GM23338 (cell line): ENCODE data around the gene MPPED1. TPM values are rescaled to one million over a fixed set of nuclear protein-coding genes. Genes with fewer than 3 reads are reported as not detected.

Experiments used
- ATAC-seq: fragments of 200-7000 bp; cut with Tn5 transposase; 3 replicates; pipeline ENCODE4 v1.9.1; 2020
- DNase-seq: peaks from one replicate; pipeline ENCODE4 v3.0.0-alpha.2; 2015; ENCODE audit warnings: low spot score
- H2AFZ ChIP-seq: fragments of 200-600 bp; sonication (generic); 2 replicates; pipeline ENCODE4 v1.8.0; 2016; ENCODE audit warnings: antibody characterized with exemption, mild to moderate bottlenecking, moderate library complexity
- H3F3A ChIP-seq: fragments of 200-600 bp; sonication (generic); replicated peaks from 2 replicates; pipeline ENCODE4 v1.8.0; 2017; ENCODE audit warnings: antibody characterized with exemption, mixed run types, low read depth
- H3K27ac ChIP-seq: fragments of 200-600 bp; sonication (generic); 2 replicates; pipeline ENCODE4 v1.6.1; 2016; ENCODE audit warnings: low read depth
- H3K27me3 ChIP-seq: fragments of 200-600 bp; sonication (generic); 2 replicates; pipeline ENCODE4 v1.8.0; 2016; ENCODE audit warnings: mild to moderate bottlenecking, mixed run types, moderate library complexity; ENCODE audit not compliant: insufficient read depth
- H3K36me3 ChIP-seq: fragments of 200-600 bp; sonication (generic); 2 replicates; pipeline ENCODE4 v1.8.0; 2016; ENCODE audit warnings: mild to moderate bottlenecking; ENCODE audit not compliant: insufficient read depth
- H3K4me1 ChIP-seq: fragments of 200-600 bp; sonication (generic); 2 replicates; pipeline ENCODE4 v1.8.0; 2016; ENCODE audit warnings: mild to moderate bottlenecking, moderate library complexity; ENCODE audit not compliant: insufficient read depth
- H3K4me2 ChIP-seq: fragments of 200-600 bp; sonication (generic); 2 replicates; pipeline ENCODE4 v1.7.1; 2017; ENCODE audit warnings: mixed run types
- H3K4me3 ChIP-seq: fragments of 200-600 bp; sonication (generic); 2 replicates; pipeline ENCODE4 v1.6.1; 2016; ENCODE audit warnings: mixed run types
- H3K79me2 ChIP-seq: fragments of 200-600 bp; sonication (generic); replicated peaks from 2 replicates; pipeline ENCODE4 v1.8.0; 2017; ENCODE audit warnings: mild to moderate bottlenecking; ENCODE audit not compliant: insufficient read depth
- H3K9me2 ChIP-seq: fragments of 200-600 bp; sonication (generic); 2 replicates; pipeline ENCODE4 v1.8.0; 2017; ENCODE audit not compliant: insufficient read depth
- H4K20me1 ChIP-seq: fragments of 200-600 bp; sonication (generic); replicated peaks from 2 replicates; pipeline ENCODE4 v1.8.0; 2017; ENCODE audit warnings: mild to moderate bottlenecking; ENCODE audit not compliant: insufficient read depth
- H3K27ac Mint-ChIP-seq: 2 replicates; pipeline ENCODE4 v1.8.0; 2020; ENCODE audit warnings: inconsistent platforms, mild to moderate bottlenecking, moderate library complexity, mixed read lengths
- H3K27me3 Mint-ChIP-seq: 3 replicates; pipeline ENCODE4 v1.8.0; 2022; ENCODE audit warnings: low read depth, mild to moderate bottlenecking, moderate library complexity, mixed read lengths, inconsistent platforms; ENCODE audit not compliant: insufficient read depth, poor library complexity
- H3K36me3 Mint-ChIP-seq: 3 replicates; pipeline ENCODE4 v1.8.0; 2021; ENCODE audit warnings: low read depth, mild to moderate bottlenecking, inconsistent platforms, moderate library complexity, mixed read lengths
- H3K4me1 Mint-ChIP-seq: 3 replicates; pipeline ENCODE4 v1.8.0; 2020; ENCODE audit warnings: mild to moderate bottlenecking, inconsistent platforms, mixed read lengths
- H3K4me3 Mint-ChIP-seq: 3 replicates; pipeline ENCODE4 v1.8.0; 2021; ENCODE audit warnings: moderate library complexity, mild to moderate bottlenecking, inconsistent platforms, mixed read lengths
- H3K9me3 Mint-ChIP-seq: 3 replicates; pipeline ENCODE4 v1.8.0; 2020; ENCODE audit warnings: moderate library complexity, mild to moderate bottlenecking, inconsistent platforms, mixed read lengths
- CREB1 ChIP-seq: fragments of 250-450 bp; sonication (Bioruptor Pico); IDR thresholded peaks from 2 replicates; pipeline ENCODE4 v1.5.0; 2020; ENCODE audit warnings: low read depth, mild to moderate bottlenecking, moderate library complexity
- CTCF ChIP-seq, 2 experiments: fragments of 200-600 bp in 1 of 2; sonication (generic) in 1 of 2; conservative IDR thresholded peaks; 2 replicates each; pipeline versions ENCODE4 v1.5.1 to v1.6.1; 2016 to 2017; ENCODE audit warnings: antibody characterized with exemption in 2 of 2, low read depth in 2 of 2, mild to moderate bottlenecking in 2 of 2, moderate library complexity in 1 of 2
- ETS1 ChIP-seq: IDR thresholded peaks from 2 replicates; pipeline ENCODE4 v1.6.1; 2016; ENCODE audit warnings: antibody characterized with exemption
- EZH2 ChIP-seq: fragments of 200-600 bp; sonication (generic); IDR thresholded peaks from one replicate; pipeline ENCODE4 v1.8.0; 2017; ENCODE audit warnings: antibody characterized with exemption, mild to moderate bottlenecking, low read depth; ENCODE audit not compliant: unreplicated experiment
- EZH2phosphoT487 ChIP-seq: fragments of 200-600 bp; sonication (generic); IDR thresholded peaks from one replicate; pipeline ENCODE4 v1.8.1; 2018; ENCODE audit warnings: antibody characterized with exemption; ENCODE audit not compliant: unreplicated experiment
- JUNB ChIP-seq: IDR thresholded peaks from one replicate; pipeline ENCODE4 v1.6.1; 2016; ENCODE audit warnings: antibody characterized with exemption; ENCODE audit not compliant: unreplicated experiment
- NANOG ChIP-seq: IDR thresholded peaks from 2 replicates; pipeline ENCODE4 v1.6.1; 2016; ENCODE audit warnings: antibody characterized with exemption, borderline replicate concordance
- POLR2AphosphoS5 ChIP-seq: IDR thresholded peaks from 2 replicates; pipeline ENCODE4 v1.6.1; 2016; ENCODE audit warnings: antibody characterized with exemption, low read depth
- REST ChIP-seq: IDR thresholded peaks from one replicate; pipeline ENCODE4 v1.6.1; 2018; ENCODE audit warnings: antibody characterized with exemption; ENCODE audit not compliant: unreplicated experiment
- STAT1 ChIP-seq: IDR thresholded peaks from one replicate; pipeline ENCODE4 v1.6.1; 2016; ENCODE audit warnings: antibody characterized with exemption; ENCODE audit not compliant: unreplicated experiment
- ZNF114 ChIP-seq: fragments of 250-450 bp; sonication (Bioruptor Pico); IDR thresholded peaks from 2 replicates; pipeline ENCODE4 v1.5.0; 2020; ENCODE audit warnings: mild to moderate bottlenecking, moderate library complexity
- ZNF331 ChIP-seq: fragments of 250-450 bp; sonication (Bioruptor Pico); IDR thresholded peaks from 2 replicates; pipeline ENCODE4 v1.5.0; 2020; ENCODE audit warnings: low read depth, mild to moderate bottlenecking, moderate library complexity
- polyA plus RNA-seq: library from polyadenylated mRNA; unstranded; fragments of >200 nt; fragmentation: Nextera tagmentation; extraction: Ambion mirVana; gene quantifications from 2 replicates; pipeline ENCODE4 v1.2.1, GENCODE V29; 2016
- total RNA-seq: library from RNA; depleted of rRNA; stranded (reverse); fragments of >200 nt; shearing (Covaris generic); gene quantifications from 2 replicates; pipeline ENCODE4 v1.2.3, GENCODE V29; 2014
- TF ChIP-seq, protein P1 (sequence below): fragments of 250-450 bp; sonication (Bioruptor Pico); IDR thresholded peaks from 2 replicates; pipeline ENCODE4 v1.5.0; 2020; ENCODE audit warnings: mild to moderate bottlenecking, moderate library complexity

MPPED1 gene
- total and polyA plus RNA-seq, 2 experiments from 2014 or later, result 0.56 TPM; not detected in 1

- H3K27ac ChIP-seq, result no peak overlapping the region
- peaks cover 3% of the 10 kb centered on the region for H3K27me3 Mint-ChIP-seq
Measured at GRCh38 chr22:43443152-43443471, 31.3 kb downstream of the MPPED1 start.

More at GRCh38 chr22:43443152-43443471, 31.3 kb downstream of the MPPED1 start:
- no peaks in the 10 kb centered on the region for H4K20me1 ChIP-seq
- H3K79me2 ChIP-seq, result no peaks in the 10 kb centered on the region
- H3K4me1 ChIP-seq, result no peaks in the 10 kb centered on the region
- H3F3A ChIP-seq, result no peaks in the 10 kb centered on the region
- TF ChIP-seq POLR2AphosphoS5 (no peak), ETS1 (no peak), EZH2 (no peak), CREB1 (CRISPR knock-in tag) (no peak), JUNB (no peak), STAT1 (no peak), REST (no peak), CTCF (conservative IDR thresholded peaks at IDR 0.05; ENCODE audit: low read depth in 2 of 2) (no peak), ZNF331 (CRISPR knock-in tag) (no peak), EZH2phosphoT487 (no peak), NANOG (no peak), ZNF114 (no peak)
- TF ChIP-seq, protein P1, sequence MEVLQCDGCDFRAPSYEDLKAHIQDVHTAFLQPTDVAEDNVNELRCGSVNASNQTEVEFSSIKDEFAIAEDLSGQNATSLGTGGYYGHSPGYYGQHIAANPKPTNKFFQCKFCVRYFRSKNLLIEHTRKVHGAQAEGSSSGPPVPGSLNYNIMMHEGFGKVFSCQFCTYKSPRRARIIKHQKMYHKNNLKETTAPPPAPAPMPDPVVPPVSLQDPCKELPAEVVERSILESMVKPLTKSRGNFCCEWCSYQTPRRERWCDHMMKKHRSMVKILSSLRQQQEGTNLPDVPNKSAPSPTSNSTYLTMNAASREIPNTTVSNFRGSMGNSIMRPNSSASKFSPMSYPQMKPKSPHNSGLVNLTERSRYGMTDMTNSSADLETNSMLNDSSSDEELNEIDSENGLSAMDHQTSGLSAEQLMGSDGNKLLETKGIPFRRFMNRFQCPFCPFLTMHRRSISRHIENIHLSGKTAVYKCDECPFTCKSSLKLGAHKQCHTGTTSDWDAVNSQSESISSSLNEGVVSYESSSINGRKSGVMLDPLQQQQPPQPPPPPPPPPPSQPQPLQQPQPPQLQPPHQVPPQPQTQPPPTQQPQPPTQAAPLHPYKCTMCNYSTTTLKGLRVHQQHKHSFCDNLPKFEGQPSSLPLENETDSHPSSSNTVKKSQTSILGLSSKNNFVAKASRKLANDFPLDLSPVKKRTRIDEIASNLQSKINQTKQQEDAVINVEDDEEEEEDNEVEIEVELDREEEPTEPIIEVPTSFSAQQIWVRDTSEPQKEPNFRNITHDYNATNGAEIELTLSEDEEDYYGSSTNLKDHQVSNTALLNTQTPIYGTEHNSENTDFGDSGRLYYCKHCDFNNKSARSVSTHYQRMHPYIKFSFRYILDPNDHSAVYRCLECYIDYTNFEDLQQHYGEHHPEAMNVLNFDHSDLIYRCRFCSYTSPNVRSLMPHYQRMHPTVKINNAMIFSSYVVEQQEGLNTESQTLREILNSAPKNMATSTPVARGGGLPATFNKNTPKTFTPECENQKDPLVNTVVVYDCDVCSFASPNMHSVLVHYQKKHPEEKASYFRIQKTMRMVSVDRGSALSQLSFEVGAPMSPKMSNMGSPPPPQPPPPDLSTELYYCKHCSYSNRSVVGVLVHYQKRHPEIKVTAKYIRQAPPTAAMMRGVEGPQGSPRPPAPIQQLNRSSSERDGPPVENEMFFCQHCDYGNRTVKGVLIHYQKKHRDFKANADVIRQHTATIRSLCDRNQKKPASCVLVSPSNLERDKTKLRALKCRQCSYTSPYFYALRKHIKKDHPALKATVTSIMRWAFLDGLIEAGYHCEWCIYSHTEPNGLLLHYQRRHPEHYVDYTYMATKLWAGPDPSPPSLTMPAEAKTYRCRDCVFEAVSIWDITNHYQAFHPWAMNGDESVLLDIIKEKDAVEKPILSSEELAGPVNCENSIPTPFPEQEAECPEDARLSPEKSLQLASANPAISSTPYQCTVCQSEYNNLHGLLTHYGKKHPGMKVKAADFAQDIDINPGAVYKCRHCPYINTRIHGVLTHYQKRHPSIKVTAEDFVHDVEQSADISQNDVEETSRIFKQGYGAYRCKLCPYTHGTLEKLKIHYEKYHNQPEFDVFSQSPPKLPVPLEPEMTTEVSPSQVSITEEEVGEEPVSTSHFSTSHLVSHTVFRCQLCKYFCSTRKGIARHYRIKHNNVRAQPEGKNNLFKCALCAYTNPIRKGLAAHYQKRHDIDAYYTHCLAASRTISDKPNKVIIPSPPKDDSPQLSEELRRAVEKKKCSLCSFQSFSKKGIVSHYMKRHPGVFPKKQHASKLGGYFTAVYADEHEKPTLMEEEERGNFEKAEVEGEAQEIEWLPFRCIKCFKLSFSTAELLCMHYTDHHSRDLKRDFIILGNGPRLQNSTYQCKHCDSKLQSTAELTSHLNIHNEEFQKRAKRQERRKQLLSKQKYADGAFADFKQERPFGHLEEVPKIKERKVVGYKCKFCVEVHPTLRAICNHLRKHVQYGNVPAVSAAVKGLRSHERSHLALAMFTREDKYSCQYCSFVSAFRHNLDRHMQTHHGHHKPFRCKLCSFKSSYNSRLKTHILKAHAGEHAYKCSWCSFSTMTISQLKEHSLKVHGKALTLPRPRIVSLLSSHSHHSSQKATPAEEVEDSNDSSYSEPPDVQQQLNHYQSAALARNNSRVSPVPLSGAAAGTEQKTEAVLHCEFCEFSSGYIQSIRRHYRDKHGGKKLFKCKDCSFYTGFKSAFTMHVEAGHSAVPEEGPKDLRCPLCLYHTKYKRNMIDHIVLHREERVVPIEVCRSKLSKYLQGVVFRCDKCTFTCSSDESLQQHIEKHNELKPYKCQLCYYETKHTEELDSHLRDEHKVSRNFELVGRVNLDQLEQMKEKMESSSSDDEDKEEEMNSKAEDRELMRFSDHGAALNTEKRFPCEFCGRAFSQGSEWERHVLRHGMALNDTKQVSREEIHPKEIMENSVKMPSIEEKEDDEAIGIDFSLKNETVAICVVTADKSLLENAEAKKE (CRISPR knock-in tag), result no peak
- Mint-ChIP-seq H3K27ac (no peak overlapping the region), H3K4me1 (peaks cover 16% of the 10 kb centered on the region), H3K36me3 (no peaks in the 10 kb centered on the region), H3K9me3 (no peaks in the 10 kb centered on the region), H3K4me3 (no peak overlapping the region)
- no peak for DNase-seq
- no peaks in the 10 kb centered on the region for H3K9me2 ChIP-seq
- no peak overlapping the region for H3K4me2 ChIP-seq
- no peaks in the 10 kb centered on the region for H3K36me3 ChIP-seq
- no peak; the same call in 2 of the 3 replicates for ATAC-seq
- H3K4me3 ChIP-seq, result no peak overlapping the region
- no peaks in the 10 kb centered on the region for H3K27me3 ChIP-seq
- no peak overlapping the region for H2AFZ ChIP-seq
